ENCODE measurements around the gene IL2RA.
A peak's percentile ranks its signal among the peaks of the same experiment; 100 is the strongest.
"Not testable (repeated sequence)": the region's sequence is repeated elsewhere in the genome, so short reads cannot be mapped to it uniquely, and the experiment has no call there.

IL2RA gene

GRCh38 chr10:6045314-6045848 is 16.8 kb downstream of the IL2RA start:
- Histone ChIP-seq H4K20me1 (ENCODE audit: low read depth, low read length) (no peaks in the 10 kb centered on the region), H3K9ac (ENCODE audit: low read length) (no peak overlapping the region), H3K4me2 (ENCODE audit: low read depth, low read length, poor library complexity, severe bottlenecking) (peak overlapping the region; percentile 22), H3K9me2 (replicated peaks; ENCODE audit: insufficient read depth, low read length) (no peaks in the 10 kb centered on the region), H3K9me3 (ENCODE audit: insufficient read depth, low read length) (no peaks in the 10 kb centered on the region), H3K27ac (ENCODE audit: low read depth, low read length) (no peak overlapping the region), H3K79me2 (ENCODE audit: insufficient read depth, low read length) (no peaks in the 10 kb centered on the region), H3K36me3 (ENCODE audit: low read length) (no peaks in the 10 kb centered on the region), H3F3A (ENCODE audit: insufficient read depth) (0 out of 2 replicates have a peak, but pooled peaks cover 3% of the 10 kb centered on the region), H3K27me3 (ENCODE audit: low read length) (no peaks in the 10 kb centered on the region), H2AFZ (ENCODE audit: low read depth, low read length, severe bottlenecking) (no peak overlapping the region), H3K4me3 (ENCODE audit: insufficient read depth, low read length, poor library complexity, severe bottlenecking) (no peak overlapping the region)
- TF ChIP-seq EZH2phosphoT487 (conservative IDR thresholded peaks at IDR 0.05; ENCODE audit: low read length), result no peak
- no peak for TF ChIP-seq CTCF (IDR thresholded peaks at IDR 0.05; ENCODE audit: insufficient read depth, low read length, poor library complexity, severe bottlenecking)

GRCh38 chr10:6044751-6045313 is 17.3 kb downstream of the IL2RA start:
- TF ChIP-seq CTCF (IDR thresholded peaks at IDR 0.05; ENCODE audit: insufficient read depth, low read length, poor library complexity, severe bottlenecking), result no peak
- TF ChIP-seq EZH2phosphoT487 (conservative IDR thresholded peaks at IDR 0.05; ENCODE audit: low read length), result no peak
- no peaks in the 10 kb centered on the region for H3K36me3 ChIP-seq (ENCODE audit: low read length)
- no peaks in the 10 kb centered on the region for H4K20me1 ChIP-seq (ENCODE audit: low read depth, low read length)
- H2AFZ ChIP-seq (ENCODE audit: low read depth, low read length, severe bottlenecking), result no peak overlapping the region
- no peaks in the 10 kb centered on the region for H3K9me3 ChIP-seq (ENCODE audit: insufficient read depth, low read length)
- no peak overlapping the region for H3K9ac ChIP-seq (ENCODE audit: low read length)
- 0 out of 2 replicates have a peak, but pooled peaks cover 3% of the 10 kb centered on the region for H3F3A ChIP-seq (ENCODE audit: insufficient read depth)
- no peaks in the 10 kb centered on the region for H3K79me2 ChIP-seq (ENCODE audit: insufficient read depth, low read length)
- peak overlapping the region; percentile 22 for H3K4me2 ChIP-seq (ENCODE audit: low read depth, low read length, poor library complexity, severe bottlenecking)
- H3K27ac ChIP-seq (ENCODE audit: low read depth, low read length), result no peak overlapping the region
- no peaks in the 10 kb centered on the region for H3K9me2 ChIP-seq (replicated peaks; ENCODE audit: insufficient read depth, low read length)
- no peaks in the 10 kb centered on the region for H3K27me3 ChIP-seq (ENCODE audit: low read length)
- H3K4me3 ChIP-seq (ENCODE audit: insufficient read depth, low read length, poor library complexity, severe bottlenecking), result no peak overlapping the region

GRCh38 chr10:6044060-6044459 is 18.1 kb downstream of the IL2RA start:
- Histone ChIP-seq H3K27ac (ENCODE audit: low read depth, low read length) (no peak overlapping the region), H4K20me1 (ENCODE audit: low read depth, low read length) (no peaks in the 10 kb centered on the region), H3K27me3 (ENCODE audit: low read length) (no peaks in the 10 kb centered on the region), H2AFZ (ENCODE audit: low read depth, low read length, severe bottlenecking) (no peak overlapping the region), H3K9me3 (ENCODE audit: insufficient read depth, low read length) (no peaks in the 10 kb centered on the region), H3F3A (ENCODE audit: insufficient read depth) (0 out of 2 replicates have a peak, but pooled peaks cover 3% of the 10 kb centered on the region), H3K79me2 (ENCODE audit: insufficient read depth, low read length) (no peaks in the 10 kb centered on the region), H3K36me3 (ENCODE audit: low read length) (no peaks in the 10 kb centered on the region), H3K4me3 (ENCODE audit: insufficient read depth, low read length, poor library complexity, severe bottlenecking) (no peak overlapping the region), H3K9ac (ENCODE audit: low read length) (no peak overlapping the region), H3K9me2 (replicated peaks; ENCODE audit: insufficient read depth, low read length) (no peaks in the 10 kb centered on the region), H3K4me2 (ENCODE audit: low read depth, low read length, poor library complexity, severe bottlenecking) (no peak overlapping the region)
- TF ChIP-seq EZH2phosphoT487 (conservative IDR thresholded peaks at IDR 0.05; ENCODE audit: low read length) (no peak), CTCF (IDR thresholded peaks at IDR 0.05; ENCODE audit: insufficient read depth, low read length, poor library complexity, severe bottlenecking) (no peak)

- H3K9ac ChIP-seq (ENCODE audit: low read length); H2AFZ ChIP-seq (ENCODE audit: low read depth, low read length, severe bottlenecking); H3K79me2 ChIP-seq (ENCODE audit: insufficient read depth, low read length); H3F3A ChIP-seq (ENCODE audit: insufficient read depth); H3K9me3 ChIP-seq (ENCODE audit: insufficient read depth, low read length); H4K20me1 ChIP-seq (ENCODE audit: low read depth, low read length); H3K36me3 ChIP-seq (ENCODE audit: low read length); H3K4me2 ChIP-seq (ENCODE audit: low read depth, low read length, poor library complexity, severe bottlenecking); H3K9me2 ChIP-seq (replicated peaks; ENCODE audit: insufficient read depth, low read length); H3K4me3 ChIP-seq (ENCODE audit: insufficient read depth, low read length, poor library complexity, severe bottlenecking); H3K27me3 ChIP-seq (ENCODE audit: low read length); H3K27ac ChIP-seq (ENCODE audit: low read depth, low read length): not testable (repeated sequence)
These were observed 18.8 kb downstream of the IL2RA start for GRCh38 chr10:6043377-6043776.
